ENCODE data around the gene PALLD.

GRCh38 chr4:168701061-168701460, 204.2 kb downstream of the PALLD start:
- TF ChIP-seq CTCF (IDR thresholded peaks at IDR 0.05) (no peak), CBFB (CRISPR knock-in tag; IDR thresholded peaks at IDR 0.05; ENCODE audit: low read depth) (no peak), NR3C1 (CRISPR knock-in tag; conservative IDR thresholded peaks at IDR 0.05; ENCODE audit: low read depth) (no peak), MAX (CRISPR knock-in tag; IDR thresholded peaks at IDR 0.05) (no peak), IRF1 (CRISPR knock-in tag; IDR thresholded peaks at IDR 0.05) (no peak), TP53 (CRISPR knock-in tag; IDR thresholded peaks at IDR 0.05) (no peak), NR1H2 (CRISPR knock-in tag; IDR thresholded peaks at IDR 0.05) (no peak)

All from WTC11 (cell line).